Suprapubic skin (tissue), 4 donors: Measurements from ENCODE around the gene UNCX.

Experiments used
- EP300 ChIP-seq: sonication (generic); formaldehyde crosslinking; IDR thresholded peaks from one replicate; pipeline ENCODE4 v1.6.1; 2017; ENCODE audit warnings: antibody characterized with exemption
- POLR2A ChIP-seq, 2 donors: fragments of 450-650 bp; IDR thresholded peaks; one replicate each; pipeline ENCODE4 v1.6.1; 2017; ENCODE audit warnings: antibody characterized with exemption in 2 of 2, mild to moderate bottlenecking in 2 of 2, moderate library complexity in 2 of 2
- POLR2AphosphoS5 ChIP-seq, 3 donors: sonication (generic); formaldehyde crosslinking; IDR thresholded peaks; one replicate each; pipeline ENCODE4 v1.6.1; 2017; ENCODE audit warnings: antibody characterized with exemption in 3 of 3
- TF ChIP-seq, protein P1 (sequence below), 2 donors: fragments of 200-600 bp in 1 of 2; fragments of 450-650 bp in 1 of 2; sonication (generic) in 1 of 2; IDR thresholded peaks; one replicate each; pipeline ENCODE4 v1.5.1; 2016 to 2019; ENCODE audit warnings: antibody characterized with exemption in 2 of 2, mild to moderate bottlenecking in 1 of 2, moderate library complexity in 1 of 2

DNA sequence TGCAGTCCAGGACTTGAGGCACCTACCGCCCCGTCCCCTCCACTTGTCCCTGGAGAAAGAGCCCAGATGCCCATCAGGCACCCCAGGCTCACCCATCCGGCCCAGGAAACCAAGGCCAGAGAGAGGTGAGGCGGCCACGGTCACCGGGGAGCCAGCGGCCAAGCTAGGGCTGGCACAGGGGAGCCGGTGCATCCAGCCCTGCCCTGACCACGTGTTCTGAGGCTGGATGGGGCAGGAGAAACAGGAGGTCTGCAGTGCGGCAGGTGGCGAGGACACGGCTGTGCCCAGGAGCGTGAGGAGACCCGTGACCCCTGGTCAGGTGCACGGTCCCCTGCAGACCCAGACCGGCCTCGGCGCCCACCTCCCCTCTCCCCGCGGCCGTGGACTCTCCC, 27.6 kb downstream of the UNCX start:
- TF ChIP-seq, protein P1, sequence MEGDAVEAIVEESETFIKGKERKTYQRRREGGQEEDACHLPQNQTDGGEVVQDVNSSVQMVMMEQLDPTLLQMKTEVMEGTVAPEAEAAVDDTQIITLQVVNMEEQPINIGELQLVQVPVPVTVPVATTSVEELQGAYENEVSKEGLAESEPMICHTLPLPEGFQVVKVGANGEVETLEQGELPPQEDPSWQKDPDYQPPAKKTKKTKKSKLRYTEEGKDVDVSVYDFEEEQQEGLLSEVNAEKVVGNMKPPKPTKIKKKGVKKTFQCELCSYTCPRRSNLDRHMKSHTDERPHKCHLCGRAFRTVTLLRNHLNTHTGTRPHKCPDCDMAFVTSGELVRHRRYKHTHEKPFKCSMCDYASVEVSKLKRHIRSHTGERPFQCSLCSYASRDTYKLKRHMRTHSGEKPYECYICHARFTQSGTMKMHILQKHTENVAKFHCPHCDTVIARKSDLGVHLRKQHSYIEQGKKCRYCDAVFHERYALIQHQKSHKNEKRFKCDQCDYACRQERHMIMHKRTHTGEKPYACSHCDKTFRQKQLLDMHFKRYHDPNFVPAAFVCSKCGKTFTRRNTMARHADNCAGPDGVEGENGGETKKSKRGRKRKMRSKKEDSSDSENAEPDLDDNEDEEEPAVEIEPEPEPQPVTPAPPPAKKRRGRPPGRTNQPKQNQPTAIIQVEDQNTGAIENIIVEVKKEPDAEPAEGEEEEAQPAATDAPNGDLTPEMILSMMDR (IDR thresholded peaks at IDR 0.05): no peak
- TF ChIP-seq POLR2A (IDR thresholded peaks at IDR 0.05) (no peak), POLR2AphosphoS5 (IDR thresholded peaks at IDR 0.05) (no peak), EP300 (no peak)
